HEK293T (cell line): ENCODE measurements around the gene CPT1B.

Experiments used
- ARNT ChIP-seq: fragments of 450-650 bp; IDR thresholded peaks from 2 replicates; pipeline ENCODE4 v1.6.1; 2017; ENCODE audit warnings: mild to moderate bottlenecking
- BHLHE40 ChIP-seq: fragments of 450-650 bp; IDR thresholded peaks from 2 replicates; pipeline ENCODE4 v1.6.1; 2016; ENCODE audit warnings: mild to moderate bottlenecking, moderate library complexity, borderline replicate concordance
- CTBP1 ChIP-seq: fragments of 450-650 bp; IDR thresholded peaks from 2 replicates; pipeline ENCODE4 v1.6.1; 2016; ENCODE audit warnings: borderline replicate concordance
- FOXK2 ChIP-seq: fragments of 450-650 bp; IDR thresholded peaks from 2 replicates; pipeline ENCODE4 v1.6.1; 2016; ENCODE audit warnings: mild to moderate bottlenecking
- FOXM1 ChIP-seq: fragments of 450-650 bp; IDR thresholded peaks from 2 replicates; pipeline ENCODE4 v1.6.1; 2017; ENCODE audit warnings: mild to moderate bottlenecking, borderline replicate concordance
- HDGF ChIP-seq: fragments of 450-650 bp; IDR thresholded peaks from 2 replicates; pipeline ENCODE4 v1.6.1; 2017; ENCODE audit warnings: antibody characterized with exemption, borderline replicate concordance
- L3MBTL2 ChIP-seq: fragments of 450-650 bp; conservative IDR thresholded peaks from 2 replicates; pipeline ENCODE4 v1.6.1; 2016; ENCODE audit warnings: mild to moderate bottlenecking
- SP1 ChIP-seq: fragments of 450-650 bp; IDR thresholded peaks from 2 replicates; pipeline ENCODE4 v1.6.1; 2017
- SUZ12 ChIP-seq: fragments of 450-650 bp; IDR thresholded peaks from 2 replicates; pipeline ENCODE4 v1.6.1; 2016; ENCODE audit warnings: mild to moderate bottlenecking
- ZNF384 ChIP-seq: fragments of 450-650 bp; IDR thresholded peaks from 2 replicates; pipeline ENCODE4 v1.6.1; 2016

DNA sequence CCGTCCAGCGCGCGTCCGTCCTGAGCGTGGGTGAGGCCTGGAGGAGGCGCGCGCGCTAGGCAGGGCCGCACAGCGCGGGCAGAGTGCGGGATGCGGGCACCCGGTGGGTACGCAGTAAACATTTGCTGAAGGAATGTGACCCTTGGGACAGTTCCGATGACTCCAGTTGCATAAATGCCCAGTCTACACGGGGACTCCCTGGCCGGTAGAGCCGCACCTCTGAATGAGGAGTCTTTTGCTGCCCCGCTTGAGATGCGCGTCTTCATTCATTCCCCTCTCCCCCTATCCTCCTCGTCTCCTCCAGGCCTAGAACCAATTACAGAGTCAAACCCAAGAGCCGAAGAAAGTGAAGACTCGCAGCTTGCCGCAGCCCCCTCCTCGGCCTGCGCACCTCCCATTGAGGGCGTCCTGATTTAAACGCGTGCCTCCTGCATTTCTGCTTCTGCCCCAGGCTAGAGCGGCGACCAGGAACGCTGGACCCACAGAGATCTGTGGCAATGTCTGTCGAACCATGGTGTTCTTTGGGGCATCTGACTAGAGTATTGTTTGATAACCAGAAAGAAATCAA is 5.2 kb upstream of the CPT1B start:
- TF ChIP-seq FOXM1 (no peak), ARNT (no peak), L3MBTL2 (no peak; the same call in 1 of the 2 replicates), SUZ12 (no peak), ZNF384 (no peak), CTBP1 (no peak), HDGF (no peak), BHLHE40 (no peak), SP1 (no peak), FOXK2 (no peak)
